ENCODE measurements around the gene SMDT1.

GRCh38 chr22:42083119-42083518, 3.6 kb downstream of the SMDT1 start:
- TF ChIP-seq MEIS1 (CRISPR knock-in tag; IDR thresholded peaks at IDR 0.05; ENCODE audit: borderline replicate concordance) = no peak
- no peak for TF ChIP-seq ZNF529 (tag by site-specific recombination; IDR thresholded peaks at IDR 0.05; ENCODE audit: insufficient replicate concordance)
- no peak for TF ChIP-seq ZNF677 (tag by site-specific recombination; IDR thresholded peaks at IDR 0.05)
- no peak for TF ChIP-seq ZBTB7A (tag by site-specific recombination; IDR thresholded peaks at IDR 0.05; ENCODE audit: low read depth)
- TF ChIP-seq, protein P1, sequence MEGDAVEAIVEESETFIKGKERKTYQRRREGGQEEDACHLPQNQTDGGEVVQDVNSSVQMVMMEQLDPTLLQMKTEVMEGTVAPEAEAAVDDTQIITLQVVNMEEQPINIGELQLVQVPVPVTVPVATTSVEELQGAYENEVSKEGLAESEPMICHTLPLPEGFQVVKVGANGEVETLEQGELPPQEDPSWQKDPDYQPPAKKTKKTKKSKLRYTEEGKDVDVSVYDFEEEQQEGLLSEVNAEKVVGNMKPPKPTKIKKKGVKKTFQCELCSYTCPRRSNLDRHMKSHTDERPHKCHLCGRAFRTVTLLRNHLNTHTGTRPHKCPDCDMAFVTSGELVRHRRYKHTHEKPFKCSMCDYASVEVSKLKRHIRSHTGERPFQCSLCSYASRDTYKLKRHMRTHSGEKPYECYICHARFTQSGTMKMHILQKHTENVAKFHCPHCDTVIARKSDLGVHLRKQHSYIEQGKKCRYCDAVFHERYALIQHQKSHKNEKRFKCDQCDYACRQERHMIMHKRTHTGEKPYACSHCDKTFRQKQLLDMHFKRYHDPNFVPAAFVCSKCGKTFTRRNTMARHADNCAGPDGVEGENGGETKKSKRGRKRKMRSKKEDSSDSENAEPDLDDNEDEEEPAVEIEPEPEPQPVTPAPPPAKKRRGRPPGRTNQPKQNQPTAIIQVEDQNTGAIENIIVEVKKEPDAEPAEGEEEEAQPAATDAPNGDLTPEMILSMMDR (tag by site-specific recombination; IDR thresholded peaks at IDR 0.05) = no peak
- TF ChIP-seq ZNF23 (tag by site-specific recombination; IDR thresholded peaks at IDR 0.05; ENCODE audit: borderline replicate concordance) = no peak
